Osteoblast (primary cell): ENCODE results near the gene IGFBP2. TPM values are rescaled to one million over a fixed set of nuclear protein-coding genes. Genes with fewer than 3 reads are reported as not detected.

Source experiments
- DNase-seq: peaks from one replicate; pipeline ENCODE4 v3.0.0; 2011; ENCODE audit warnings: low spot score, mixed read lengths; ENCODE audit not compliant: insufficient read length; ENCODE audit errors: missing footprints
- H2AFZ ChIP-seq: 2 replicates; pipeline ENCODE4 v1.6.0; 2011; ENCODE audit warnings: mild to moderate bottlenecking, low read length
- H3K27ac ChIP-seq: 2 replicates; pipeline ENCODE4 v1.5.1; 2011; ENCODE audit warnings: mild to moderate bottlenecking, low read depth, low read length, moderate library complexity
- H3K27me3 ChIP-seq: 2 replicates; pipeline ENCODE4 v1.6.0; 2012; ENCODE audit warnings: mild to moderate bottlenecking, control low read depth, inconsistent platforms, low read length, moderate library complexity; ENCODE audit not compliant: insufficient read depth
- H3K36me3 ChIP-seq: 2 replicates; pipeline ENCODE4 v1.5.1; 2011; ENCODE audit warnings: mild to moderate bottlenecking, low read length, control low read depth, moderate library complexity; ENCODE audit not compliant: insufficient read depth
- H3K4me1 ChIP-seq: 2 replicates; pipeline ENCODE4 v1.5.1; 2011; ENCODE audit warnings: mild to moderate bottlenecking, low read length, control low read depth, moderate library complexity; ENCODE audit not compliant: insufficient read depth
- H3K4me2 ChIP-seq: 2 replicates; pipeline ENCODE4 v1.6.0; 2011; ENCODE audit warnings: mild to moderate bottlenecking, low read length; ENCODE audit not compliant: insufficient read depth
- H3K4me3 ChIP-seq: fragments of 200-600 bp; sonication (generic); 3 replicates; pipeline ENCODE4 v1.5.1; 2012; ENCODE audit warnings: mild to moderate bottlenecking, low read length, inconsistent platforms; ENCODE audit not compliant: insufficient read depth
- H3K79me2 ChIP-seq: 2 replicates; pipeline ENCODE4 v1.6.0; 2012; ENCODE audit warnings: mild to moderate bottlenecking, low read length, control low read depth, inconsistent platforms; ENCODE audit not compliant: insufficient read depth
- H3K9me3 ChIP-seq: 2 replicates; pipeline ENCODE4 v1.5.1; 2011; ENCODE audit warnings: low read depth, low read length, control low read depth
- H4K20me1 ChIP-seq: 2 replicates; pipeline ENCODE4 v1.6.0; 2012; ENCODE audit warnings: mild to moderate bottlenecking, low read length, control low read depth; ENCODE audit not compliant: insufficient read depth
- total RNA-seq: library from RNA; depleted of rRNA; stranded (reverse); fragments of >200 nt; gene quantifications from 2 replicates; pipeline ENCODE4 v1.2.3, GENCODE V29; 2012
- TF ChIP-seq, protein P1 (sequence below): IDR thresholded peaks from 2 replicates; pipeline ENCODE4 v1.5.1; 2011; ENCODE audit warnings: mild to moderate bottlenecking, low read depth, low read length, moderate library complexity; ENCODE audit errors: extremely low read depth

The IGFBP2 gene
- total RNA-seq, 1 donor = 11.2 TPM

DNA sequence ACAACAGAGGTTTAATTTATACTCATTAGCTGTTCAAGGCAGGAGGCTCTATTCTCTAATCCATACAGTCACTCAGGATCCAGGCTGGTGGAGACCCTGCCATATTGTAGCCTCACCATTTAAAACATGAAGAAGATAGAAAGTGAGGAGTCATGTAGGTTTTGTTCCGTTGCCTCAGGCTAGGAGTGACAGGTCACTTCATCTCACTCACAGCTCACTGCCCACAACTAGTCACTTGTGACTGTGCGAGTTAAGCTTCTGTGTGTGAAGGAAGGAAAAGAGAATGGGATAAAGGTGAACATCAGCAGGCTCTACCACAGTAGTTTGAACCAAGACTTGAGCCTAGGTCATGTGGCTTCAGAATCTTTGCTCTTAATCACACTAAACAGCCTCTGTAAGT lies 9.0 kb upstream of the IGFBP2 start:
- no peaks in the 10 kb centered on the region for H4K20me1 ChIP-seq
- no peak overlapping the region for H3K4me3 ChIP-seq
- no peak overlapping the region for H3K4me2 ChIP-seq
- H3K27ac ChIP-seq = no peak overlapping the region
- H3K4me1 ChIP-seq = peaks cover 8% of the 10 kb centered on the region
- H3K79me2 ChIP-seq = no peaks in the 10 kb centered on the region
- H3K36me3 ChIP-seq = no peaks in the 10 kb centered on the region
- H2AFZ ChIP-seq = no peak overlapping the region
- no peaks in the 10 kb centered on the region for H3K9me3 ChIP-seq
- H3K27me3 ChIP-seq = no peaks in the 10 kb centered on the region
- DNase-seq = no peak
- TF ChIP-seq, protein P1, sequence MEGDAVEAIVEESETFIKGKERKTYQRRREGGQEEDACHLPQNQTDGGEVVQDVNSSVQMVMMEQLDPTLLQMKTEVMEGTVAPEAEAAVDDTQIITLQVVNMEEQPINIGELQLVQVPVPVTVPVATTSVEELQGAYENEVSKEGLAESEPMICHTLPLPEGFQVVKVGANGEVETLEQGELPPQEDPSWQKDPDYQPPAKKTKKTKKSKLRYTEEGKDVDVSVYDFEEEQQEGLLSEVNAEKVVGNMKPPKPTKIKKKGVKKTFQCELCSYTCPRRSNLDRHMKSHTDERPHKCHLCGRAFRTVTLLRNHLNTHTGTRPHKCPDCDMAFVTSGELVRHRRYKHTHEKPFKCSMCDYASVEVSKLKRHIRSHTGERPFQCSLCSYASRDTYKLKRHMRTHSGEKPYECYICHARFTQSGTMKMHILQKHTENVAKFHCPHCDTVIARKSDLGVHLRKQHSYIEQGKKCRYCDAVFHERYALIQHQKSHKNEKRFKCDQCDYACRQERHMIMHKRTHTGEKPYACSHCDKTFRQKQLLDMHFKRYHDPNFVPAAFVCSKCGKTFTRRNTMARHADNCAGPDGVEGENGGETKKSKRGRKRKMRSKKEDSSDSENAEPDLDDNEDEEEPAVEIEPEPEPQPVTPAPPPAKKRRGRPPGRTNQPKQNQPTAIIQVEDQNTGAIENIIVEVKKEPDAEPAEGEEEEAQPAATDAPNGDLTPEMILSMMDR = no peak

DNA sequence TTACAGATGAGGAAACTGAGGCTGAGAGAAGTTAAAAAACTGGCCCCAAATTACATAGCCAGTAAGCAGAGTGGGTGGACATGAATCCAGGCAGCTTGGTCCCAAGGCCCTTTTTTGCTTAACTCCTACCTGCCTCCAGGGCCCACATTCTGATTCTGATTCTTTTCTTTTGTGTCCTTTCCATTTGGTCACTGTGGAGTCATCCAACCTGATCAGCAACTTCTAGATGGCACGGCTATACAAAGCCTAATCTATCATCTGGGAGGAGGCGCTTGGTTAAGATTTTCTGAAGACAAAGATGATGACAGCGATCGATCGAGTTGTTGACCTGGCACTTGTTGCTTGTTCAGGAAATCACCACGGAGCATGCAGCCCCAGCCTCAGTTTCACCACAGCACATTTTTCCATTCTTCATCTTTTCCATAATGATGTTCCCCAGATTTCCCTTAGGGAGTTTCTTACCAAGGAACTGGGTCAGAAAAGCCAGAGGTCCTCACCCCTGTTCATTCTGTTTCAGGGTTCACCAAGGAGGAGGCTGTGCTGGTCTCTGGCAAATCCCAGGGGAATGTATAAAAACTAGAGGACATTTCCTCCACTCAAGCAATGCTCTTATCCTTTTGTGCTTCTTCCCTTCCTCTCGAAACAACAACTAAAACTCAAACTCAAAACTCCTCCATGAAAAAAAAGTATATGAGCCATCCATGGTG lies 6.9 kb upstream of the IGFBP2 start:
- DNase-seq = no peak

DNA sequence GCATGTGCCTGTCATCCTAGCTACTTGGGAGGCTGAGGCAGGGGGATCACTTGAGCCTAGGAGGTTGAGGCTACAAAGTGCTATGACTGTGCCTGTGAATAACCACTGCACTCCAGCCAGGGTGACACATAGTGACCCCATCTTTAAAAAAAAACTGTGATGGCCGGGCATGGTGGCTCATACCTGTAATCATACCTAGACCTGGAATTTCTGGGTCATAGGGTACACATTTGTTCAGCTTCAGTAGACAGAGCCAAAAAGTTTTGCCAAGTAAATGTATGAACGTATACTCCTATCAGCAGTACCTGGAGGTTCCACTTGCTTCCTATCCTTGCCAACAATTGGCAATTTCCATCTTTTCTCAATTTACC lies 6.4 kb upstream of the IGFBP2 start:
- no peaks in the 10 kb centered on the region for H3K27me3 ChIP-seq
- no peaks in the 10 kb centered on the region for H3K36me3 ChIP-seq
- H3K27ac ChIP-seq = no peak overlapping the region
- H3K4me2 ChIP-seq = no peak overlapping the region
- no peaks in the 10 kb centered on the region for H3K9me3 ChIP-seq
- no peaks in the 10 kb centered on the region for H4K20me1 ChIP-seq
- DNase-seq = no peak
- no peak overlapping the region for H2AFZ ChIP-seq
- no peaks in the 10 kb centered on the region for H3K79me2 ChIP-seq
- H3K4me1 ChIP-seq = no peaks in the 10 kb centered on the region
- no peak overlapping the region for H3K4me3 ChIP-seq
- TF ChIP-seq, protein P1 = no peak

More for the DNA sequence above, 6.9 kb upstream of the IGFBP2 start:
- Histone ChIP-seq H3K36me3 (no peaks in the 10 kb centered on the region), H4K20me1 (no peaks in the 10 kb centered on the region), H2AFZ (no peak overlapping the region), H3K4me2 (no peak overlapping the region), H3K4me3 (no peak overlapping the region), H3K79me2 (no peaks in the 10 kb centered on the region), H3K27me3 (no peaks in the 10 kb centered on the region), H3K4me1 (no peaks in the 10 kb centered on the region), H3K27ac (no peak overlapping the region), H3K9me3 (no peaks in the 10 kb centered on the region)
- TF ChIP-seq, protein P1 = no peak

DNA sequence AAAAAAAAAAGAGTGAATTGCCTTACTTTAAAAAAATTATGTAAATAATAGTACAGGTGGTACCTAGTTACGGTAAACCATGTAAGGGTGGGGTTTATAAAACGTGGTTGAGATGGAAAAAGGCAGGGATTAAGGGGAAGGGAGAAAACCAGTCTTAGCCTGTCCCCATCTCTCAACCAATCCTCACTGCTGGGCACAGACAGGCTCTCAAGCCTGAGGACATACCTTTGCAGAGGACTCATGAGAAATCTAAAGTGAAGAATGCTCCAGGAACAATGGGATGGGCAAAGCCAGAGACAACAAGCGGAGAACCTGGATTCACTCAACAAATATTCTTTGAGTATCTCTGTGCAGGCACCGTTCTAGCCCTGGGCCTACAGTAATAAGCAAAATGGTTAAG lies 3.4 kb upstream of the IGFBP2 start:
- Histone ChIP-seq H2AFZ (no peak overlapping the region), H3K4me1 (peaks cover 4% of the 10 kb centered on the region), H3K79me2 (peaks cover 6% of the 10 kb centered on the region), H3K4me3 (no peak overlapping the region), H3K9me3 (no peaks in the 10 kb centered on the region), H3K27me3 (peaks cover 18% of the 10 kb centered on the region), H3K27ac (no peak overlapping the region), H4K20me1 (no peaks in the 10 kb centered on the region), H3K36me3 (no peaks in the 10 kb centered on the region), H3K4me2 (no peak overlapping the region)
- no peak for DNase-seq
- TF ChIP-seq, protein P1 = no peak
